H54 (cell line): ENCODE measurements around the gene F13A1.

ENCODE experiments used
- DNase-seq: peaks from one replicate; pipeline ENCODE4 v3.0.0; 2011; ENCODE audit warnings: low spot score, mixed read lengths; ENCODE audit not compliant: insufficient read length
- FAIRE-seq: peaks from 3 replicates; lab custom pipeline; 2011; peaks lifted over from hg19 to GRCh38; lab: Jason Lieb, UNC
- POLR2A ChIP-seq: IDR thresholded peaks from 2 replicates; pipeline ENCODE4 v1.6.1; 2011; ENCODE audit warnings: low read depth, mild to moderate bottlenecking, low read length

The F13A1 gene

DNA sequence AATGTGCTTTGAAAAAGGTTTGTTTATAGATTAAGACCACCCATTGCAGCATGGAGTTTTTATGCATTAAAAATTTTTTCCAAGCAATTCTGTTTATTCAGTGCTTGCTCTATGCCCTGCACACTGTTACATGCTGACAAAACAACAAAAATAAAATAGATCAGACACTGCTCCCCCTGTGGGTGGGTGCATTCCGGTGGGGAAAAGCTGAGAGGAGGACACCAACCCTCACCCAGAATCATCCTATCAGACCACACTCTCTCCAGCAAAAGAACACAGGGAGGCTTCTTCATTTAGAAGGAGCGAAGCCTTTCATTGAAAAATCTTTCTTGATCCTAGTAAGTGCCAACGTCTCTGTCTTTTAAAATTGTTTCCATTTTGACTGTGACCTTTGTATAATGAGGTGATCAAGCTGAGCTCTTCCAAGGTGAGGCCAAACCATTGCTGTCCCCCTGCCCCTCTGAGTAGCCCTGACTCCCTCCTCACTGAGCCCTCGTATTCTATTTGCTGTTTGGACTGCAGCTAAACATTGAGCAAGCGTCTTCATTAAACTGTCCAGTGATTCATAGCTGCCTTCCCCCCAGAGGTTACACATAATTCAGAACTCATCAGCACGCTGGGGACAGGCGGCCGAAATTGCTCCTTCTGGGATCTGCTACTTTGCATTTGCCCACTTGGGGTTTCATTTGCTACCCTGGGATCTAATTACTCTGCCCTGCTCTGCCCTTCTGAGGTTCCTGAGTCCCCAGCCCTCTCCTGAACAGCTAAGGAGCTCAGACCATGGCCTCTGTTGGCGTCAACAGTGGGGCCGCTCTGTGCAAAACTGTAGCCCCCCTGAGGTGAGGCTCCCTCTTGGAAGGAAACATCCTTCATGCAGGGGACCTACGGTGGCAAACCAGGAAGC lies 102.4 kb downstream of the F13A1 start:
- DNase-seq (no peak), FAIRE-seq (no peak)
- TF ChIP-seq POLR2A, result no peak

DNA sequence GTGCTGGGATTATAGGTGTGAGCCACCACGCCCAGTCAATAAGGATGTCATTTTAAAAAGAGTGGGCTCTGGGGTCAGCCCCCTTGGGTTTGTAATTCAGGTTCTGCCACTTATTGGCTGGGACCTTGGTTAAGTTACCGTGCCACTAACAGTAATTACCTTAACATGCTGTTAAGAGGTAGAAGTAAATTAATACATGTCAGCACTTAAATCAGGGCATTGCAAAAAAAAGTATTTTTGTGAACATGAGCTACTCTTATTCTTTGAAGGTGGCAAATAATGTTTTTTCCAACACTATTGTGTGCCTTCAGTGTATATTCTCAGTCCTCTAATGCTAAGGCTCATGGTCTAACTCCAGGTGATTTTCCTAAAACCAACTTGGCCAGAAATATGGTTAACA lies 109.5 kb downstream of the F13A1 start:
- no peak for TF ChIP-seq POLR2A
- FAIRE-seq, result no peak
- no peak for DNase-seq

DNA sequence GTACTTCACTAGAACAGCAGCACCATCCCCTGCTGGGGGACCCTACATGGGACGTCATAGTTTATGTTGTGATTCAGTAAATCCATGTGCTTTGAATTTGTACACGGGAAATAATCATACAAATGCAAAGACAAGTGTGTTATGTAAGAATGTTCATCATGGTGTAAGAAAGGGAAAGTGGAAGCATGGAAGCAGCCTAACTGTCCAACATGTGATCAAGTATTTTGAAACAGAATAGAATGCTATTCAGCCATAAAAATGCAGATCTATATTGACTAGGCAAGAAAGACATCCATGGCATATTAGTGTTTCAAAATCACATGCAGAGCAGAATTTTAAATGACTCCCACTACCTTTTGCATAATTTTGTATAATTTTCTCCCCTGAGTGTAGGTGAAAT lies 117.6 kb downstream of the F13A1 start:
- TF ChIP-seq POLR2A, result no peak
- FAIRE-seq (no peak), DNase-seq (no peak)

DNA sequence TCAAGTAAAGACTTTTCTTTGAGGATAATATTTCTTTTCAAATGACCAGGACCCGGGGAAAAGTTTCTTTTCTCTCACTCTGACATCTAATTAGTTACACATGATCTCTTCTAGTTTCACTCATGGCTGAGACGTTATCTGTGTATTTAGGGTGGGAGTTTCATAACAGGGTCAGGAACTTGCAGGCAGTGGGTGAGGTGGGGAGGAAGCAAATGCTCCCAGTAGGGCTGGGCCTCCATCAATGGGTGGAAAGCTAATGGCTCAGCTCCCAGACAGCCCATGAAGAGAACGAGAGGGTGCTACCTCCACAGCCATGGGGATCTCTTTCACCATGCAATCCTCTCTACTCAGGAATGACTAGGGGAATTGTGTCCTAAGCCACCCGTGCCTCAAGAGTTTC lies 119.3 kb downstream of the F13A1 start:
- TF ChIP-seq POLR2A, result no peak
- DNase-seq (no peak), FAIRE-seq (no peak)

DNA sequence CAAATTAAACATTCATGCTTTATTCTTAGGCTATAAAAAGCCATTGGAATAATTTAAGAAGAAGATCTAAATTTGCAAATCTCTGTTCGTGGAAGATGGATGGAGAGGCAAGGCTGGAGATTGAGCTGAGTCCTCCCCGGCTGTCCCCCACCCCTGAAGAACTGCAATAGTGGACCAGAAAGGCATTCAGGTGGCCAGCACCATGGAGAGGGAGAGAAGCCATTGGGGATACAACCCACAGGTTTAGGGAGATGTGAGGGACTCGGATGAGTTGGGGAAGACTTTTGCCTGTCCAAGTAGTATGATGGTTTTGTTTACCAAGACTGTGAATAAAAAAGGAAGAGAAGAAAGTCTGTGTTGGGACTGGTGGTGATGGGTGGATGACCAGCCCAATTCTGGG lies 120.8 kb downstream of the F13A1 start:
- no peak for FAIRE-seq
- TF ChIP-seq POLR2A, result no peak
- DNase-seq, result no peak

DNA sequence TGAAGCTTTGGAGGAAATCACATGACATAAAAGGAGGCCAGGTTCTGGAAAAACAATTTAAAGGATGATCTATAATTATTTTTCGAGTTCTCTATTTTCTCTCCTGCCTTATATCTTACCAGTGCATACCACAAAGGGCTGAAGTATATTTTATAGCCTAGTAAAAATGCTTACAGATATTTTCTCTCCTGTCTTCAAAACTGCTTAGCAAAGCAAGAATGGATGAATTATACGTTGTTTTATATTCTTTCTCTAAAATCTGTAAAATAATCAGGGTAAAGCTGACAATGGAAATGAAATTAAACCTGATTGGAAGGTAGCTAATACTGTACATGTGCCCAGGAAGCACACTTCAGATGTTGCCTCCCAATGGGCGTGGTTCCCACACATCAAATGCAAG lies 123.7 kb downstream of the F13A1 start:
- FAIRE-seq (no peak), DNase-seq (no peak)
- TF ChIP-seq POLR2A, result no peak

DNA sequence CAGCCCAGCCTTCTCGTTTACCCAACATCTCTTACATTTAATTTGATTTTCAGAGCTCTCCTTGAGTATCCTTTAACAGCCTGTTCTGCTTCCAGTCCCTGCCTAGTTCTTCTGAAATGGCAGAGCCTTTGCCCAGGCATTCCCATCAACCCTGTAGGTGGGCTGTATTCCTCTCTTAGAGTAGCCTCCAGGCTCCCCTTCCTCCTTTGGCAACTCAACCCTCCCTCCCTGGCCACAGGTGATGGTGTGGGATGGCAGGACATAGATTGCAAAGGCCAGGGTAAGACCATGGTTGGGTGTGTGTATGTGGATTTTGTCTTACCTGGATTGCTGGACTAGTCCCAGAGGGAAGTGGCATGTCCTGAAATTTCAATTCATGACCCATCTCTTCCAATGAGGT lies 125.4 kb downstream of the F13A1 start:
- TF ChIP-seq POLR2A, result no peak
- DNase-seq (no peak), FAIRE-seq (no peak)

DNA sequence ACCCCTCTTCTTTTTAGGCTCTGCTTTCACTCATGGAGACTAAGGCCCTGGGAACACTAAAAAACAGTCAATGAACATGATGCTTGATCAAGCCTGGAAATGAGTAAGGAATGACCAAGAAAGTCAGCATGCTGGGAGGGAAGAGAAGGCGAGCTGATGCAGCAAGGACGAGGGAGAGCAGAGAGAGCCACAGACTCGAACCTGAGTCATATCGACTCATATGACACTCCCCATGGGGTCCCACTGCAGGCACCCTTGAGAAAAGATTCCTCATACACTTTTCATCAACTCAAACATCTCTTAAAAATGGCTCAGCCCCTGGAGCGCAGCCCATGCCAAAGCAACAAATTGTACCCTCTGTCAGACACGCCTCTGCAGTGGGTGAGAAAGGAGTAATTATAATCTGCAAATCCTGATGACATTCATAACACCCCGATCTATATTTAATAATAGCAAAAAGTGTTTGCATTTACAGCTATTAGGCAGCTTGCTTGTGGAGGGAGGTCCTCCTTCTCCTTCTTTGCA lies 127.2 kb downstream of the F13A1 start:
- DNase-seq, result peak; percentile 24
- no peak for TF ChIP-seq POLR2A
- no peak for FAIRE-seq

DNA sequence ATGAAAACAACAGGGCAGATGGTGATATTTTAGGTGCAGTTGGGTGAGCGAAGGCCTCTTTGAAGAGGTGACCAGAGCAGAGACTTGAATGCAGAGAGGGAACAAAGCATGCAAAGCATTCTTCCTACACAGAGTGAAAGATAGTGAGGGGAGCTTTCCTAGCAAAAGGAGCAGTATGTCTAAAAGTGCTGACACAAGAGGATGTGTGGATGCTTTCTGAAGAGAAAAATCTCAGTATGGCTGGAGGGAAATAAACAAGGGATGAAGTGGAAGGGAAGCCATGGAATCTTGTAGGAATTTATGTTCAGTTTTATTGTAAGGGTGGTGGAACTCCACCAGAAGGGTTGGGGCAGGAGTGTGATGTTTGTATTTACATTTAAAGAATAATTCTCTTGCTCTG lies 128.6 kb downstream of the F13A1 start:
- no peak for TF ChIP-seq POLR2A
- no peak for FAIRE-seq
- no peak for DNase-seq

DNA sequence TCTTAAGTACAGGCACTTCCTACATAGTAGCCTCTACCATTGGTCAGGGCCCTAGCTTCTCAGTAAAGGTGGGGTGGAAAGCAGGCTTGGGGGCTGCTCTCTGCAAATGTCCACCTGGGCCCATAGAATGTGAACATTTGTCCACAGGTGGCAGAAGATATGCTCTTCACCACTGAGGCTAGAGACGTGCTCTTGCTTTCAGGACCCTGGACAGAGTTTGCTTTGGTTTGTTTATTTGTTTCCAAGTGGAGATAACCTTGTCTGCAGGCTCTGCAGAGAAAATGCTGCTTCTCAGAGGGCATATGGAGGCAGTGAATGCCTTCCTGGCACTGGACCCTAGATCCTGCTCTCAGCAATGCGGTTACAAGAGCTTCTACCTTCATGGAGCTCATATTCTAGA lies 129.0 kb downstream of the F13A1 start:
- DNase-seq, result no peak
- no peak for TF ChIP-seq POLR2A
- no peak for FAIRE-seq

DNA sequence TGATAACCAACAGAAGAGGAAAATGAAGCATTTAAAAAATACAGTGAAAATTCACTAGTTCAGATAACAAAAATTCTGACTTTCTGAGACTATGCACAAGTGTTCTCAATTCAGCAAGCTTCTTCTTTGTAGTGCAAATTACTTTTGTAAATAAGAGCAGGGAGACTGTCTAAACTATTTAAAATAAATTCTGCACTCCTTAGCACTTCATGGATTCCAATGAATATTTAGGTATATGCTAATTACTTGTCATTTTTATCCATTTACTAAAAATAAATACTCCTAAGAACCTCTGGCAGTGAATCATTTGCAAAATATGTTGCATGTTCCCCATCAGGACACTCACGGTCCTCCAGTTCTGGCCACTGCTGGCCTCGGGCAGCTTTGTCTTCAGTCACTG lies 139.8 kb downstream of the F13A1 start:
- FAIRE-seq (no peak), DNase-seq (no peak)
- no peak for TF ChIP-seq POLR2A

DNA sequence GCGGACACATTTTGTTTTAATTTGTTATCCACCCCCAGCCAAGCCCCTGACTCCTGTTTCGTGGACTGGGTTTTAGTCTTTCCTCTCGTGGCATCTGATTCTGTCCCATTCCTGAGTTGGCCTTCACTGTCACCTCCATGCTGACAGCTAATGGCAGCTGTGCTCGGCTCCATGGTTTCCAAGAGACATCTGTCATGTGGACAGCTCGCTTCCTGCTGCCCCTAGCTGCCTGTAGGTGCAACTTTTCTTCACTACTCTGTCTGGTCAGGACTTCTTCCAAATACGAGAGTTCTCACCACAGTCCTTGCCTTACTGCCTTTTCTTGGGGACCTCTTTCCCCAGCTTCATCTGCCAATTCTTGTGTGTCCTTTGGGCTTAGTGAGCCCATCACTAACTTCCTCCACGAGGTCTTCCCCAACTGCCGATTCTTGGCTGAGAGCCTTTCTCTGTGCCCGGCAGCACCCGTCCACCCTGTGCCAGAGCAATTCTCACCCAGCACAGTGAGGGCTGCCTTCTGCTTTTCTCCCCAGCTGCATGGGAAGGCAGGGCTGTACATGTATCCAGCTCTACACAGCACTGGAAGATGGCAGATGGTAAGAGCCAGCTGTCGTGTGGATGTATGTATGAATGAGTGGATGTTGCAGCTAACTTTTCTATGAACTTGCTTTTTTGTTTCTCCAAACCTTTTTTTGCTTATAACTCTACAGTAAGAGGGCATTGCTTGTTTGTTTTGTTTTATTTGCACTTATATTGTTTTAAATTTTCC lies 140.4 kb downstream of the F13A1 start:
- DNase-seq (no peak), FAIRE-seq (no peak)
- TF ChIP-seq POLR2A, result no peak

DNA sequence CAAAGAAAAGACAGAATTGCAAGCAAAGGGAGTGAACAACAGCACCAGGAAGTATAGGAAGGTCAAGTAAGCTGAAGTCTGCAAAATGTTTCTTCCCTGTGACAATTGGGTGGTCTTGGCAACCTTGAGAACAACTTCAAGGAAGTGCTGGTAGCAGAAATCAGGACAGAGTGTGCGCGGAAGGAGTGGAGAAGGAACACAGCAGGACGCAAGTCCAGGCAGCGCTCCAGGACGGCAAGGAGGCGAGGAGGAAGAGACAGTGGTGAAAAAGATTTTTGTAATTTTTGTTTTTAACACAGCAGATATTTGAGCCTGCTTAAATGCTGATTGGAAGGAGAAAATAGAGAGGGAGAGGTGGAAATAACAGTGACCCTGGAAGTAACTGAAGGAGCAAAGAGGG lies 141.7 kb downstream of the F13A1 start:
- FAIRE-seq (no peak), DNase-seq (no peak)
- no peak for TF ChIP-seq POLR2A

DNA sequence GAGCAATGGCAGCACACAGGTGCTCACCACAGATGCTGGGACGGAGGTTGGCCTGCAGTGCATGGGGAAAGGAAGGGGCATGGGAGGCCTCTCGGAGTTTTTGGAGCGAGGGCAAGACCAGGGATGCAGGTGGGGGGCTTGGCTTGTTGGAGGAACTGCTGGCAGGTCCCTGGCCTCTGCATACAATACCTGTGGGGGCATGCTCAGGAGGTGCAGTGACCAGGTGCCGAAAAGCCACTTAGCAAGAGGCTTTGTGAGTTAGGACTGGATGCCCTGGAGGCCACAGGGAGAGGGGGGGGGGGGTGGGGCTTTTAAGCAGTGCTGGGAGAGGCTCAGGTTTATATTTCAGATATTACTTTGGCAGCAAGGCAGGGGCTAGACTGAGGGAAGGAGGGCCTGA lies 142.7 kb downstream of the F13A1 start:
- FAIRE-seq (no peak), DNase-seq (no peak)
- no peak for TF ChIP-seq POLR2A

DNA sequence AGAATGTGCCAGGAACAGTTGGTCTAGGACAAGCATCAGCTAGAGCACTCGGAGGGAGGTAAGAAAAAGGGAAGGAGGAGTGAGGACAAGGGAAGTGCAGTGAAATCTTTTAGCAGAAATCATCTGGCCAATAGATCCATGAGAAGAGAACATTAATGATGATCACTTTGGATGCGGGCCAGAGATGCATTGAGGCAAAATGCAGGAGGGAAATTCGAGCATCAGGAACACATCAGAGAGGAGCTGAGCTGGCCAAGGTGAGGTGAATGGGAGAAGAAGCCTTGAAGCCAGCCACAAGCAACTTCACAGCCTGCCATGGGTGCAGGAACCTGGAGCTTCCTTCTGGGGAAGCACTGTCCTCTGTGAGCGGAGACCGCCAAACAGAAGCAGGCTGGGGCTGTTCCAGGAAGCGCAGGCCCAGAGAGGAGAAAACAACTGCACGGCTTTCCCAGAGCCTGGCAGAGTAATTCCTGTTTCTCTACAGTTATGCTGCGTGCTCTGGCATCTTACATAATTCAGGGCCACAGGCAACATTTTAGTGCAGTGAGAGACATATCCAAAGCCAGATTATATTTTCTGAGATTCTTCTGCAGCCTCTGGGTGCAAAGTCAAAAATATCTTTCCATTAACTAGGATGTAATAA lies 143.8 kb downstream of the F13A1 start:
- FAIRE-seq, result no peak
- no peak for TF ChIP-seq POLR2A
- no peak for DNase-seq
